Measurements from ENCODE around the gene TTC9C.

GRCh38 chr11:62721994-62722393 is 6.3 kb upstream of the TTC9C start:
- TF ChIP-seq GATA2 (IDR thresholded peaks at IDR 0.05; ENCODE audit: low read depth, low read length) (no peak), GATA3 (IDR thresholded peaks at IDR 0.05; ENCODE audit: low read depth, low read length) (no peak)

All from SH-SY5Y (cell line).